GM19351 (cell line): ENCODE measurements around the gene NCBP3.

Source experiments
- ATAC-seq: cut with Tn5 transposase; IDR thresholded peaks from one replicate; pipeline ENCODE4 v1.9.1; 2021; ENCODE audit warnings: mild to moderate bottlenecking, moderate library complexity; ENCODE audit not compliant: unreplicated experiment

Gene NCBP3

DNA sequence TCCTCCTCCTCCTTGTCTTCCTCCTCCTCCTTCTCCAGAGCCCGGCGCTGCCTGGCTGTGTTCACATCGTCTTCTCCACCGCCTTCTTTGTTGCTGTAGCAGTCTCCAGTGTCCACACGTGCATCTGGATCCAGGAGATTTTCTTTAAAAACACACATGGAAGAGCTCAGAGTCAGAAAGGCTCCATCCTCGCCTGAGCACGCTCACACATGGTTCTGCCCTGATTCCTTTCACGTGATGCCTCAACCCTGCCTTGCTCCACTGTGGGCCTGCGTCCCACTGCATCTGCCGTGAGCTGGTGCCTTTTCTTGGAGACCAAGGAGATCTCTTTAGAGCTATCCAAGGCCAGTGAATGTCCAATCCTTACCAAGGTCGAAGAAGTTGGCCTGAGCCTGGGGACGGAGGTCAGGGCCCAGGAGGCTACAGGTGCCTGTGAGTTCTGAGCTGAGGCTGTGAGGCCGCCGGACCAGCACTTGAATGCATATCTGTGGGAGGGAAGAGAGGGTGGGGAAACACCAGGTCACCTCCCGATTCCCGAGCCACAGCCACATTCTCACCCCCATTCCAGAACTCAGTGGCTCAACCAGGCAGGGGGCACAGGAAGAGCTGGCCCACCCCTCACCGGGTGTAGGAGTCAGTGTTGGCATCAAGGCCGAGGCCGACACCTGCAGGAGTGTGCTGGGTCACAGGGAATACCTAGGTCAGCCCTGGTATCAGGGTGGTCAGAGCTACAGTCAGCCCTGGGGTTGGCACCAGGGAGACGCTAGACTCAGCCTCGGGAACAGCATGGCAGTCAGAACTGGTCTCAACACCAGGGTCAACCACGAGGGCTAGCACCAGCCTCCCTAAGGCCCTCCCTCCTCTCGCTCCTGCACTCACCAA is 84.8 kb downstream of the NCBP3 start:
- no peak for ATAC-seq

DNA sequence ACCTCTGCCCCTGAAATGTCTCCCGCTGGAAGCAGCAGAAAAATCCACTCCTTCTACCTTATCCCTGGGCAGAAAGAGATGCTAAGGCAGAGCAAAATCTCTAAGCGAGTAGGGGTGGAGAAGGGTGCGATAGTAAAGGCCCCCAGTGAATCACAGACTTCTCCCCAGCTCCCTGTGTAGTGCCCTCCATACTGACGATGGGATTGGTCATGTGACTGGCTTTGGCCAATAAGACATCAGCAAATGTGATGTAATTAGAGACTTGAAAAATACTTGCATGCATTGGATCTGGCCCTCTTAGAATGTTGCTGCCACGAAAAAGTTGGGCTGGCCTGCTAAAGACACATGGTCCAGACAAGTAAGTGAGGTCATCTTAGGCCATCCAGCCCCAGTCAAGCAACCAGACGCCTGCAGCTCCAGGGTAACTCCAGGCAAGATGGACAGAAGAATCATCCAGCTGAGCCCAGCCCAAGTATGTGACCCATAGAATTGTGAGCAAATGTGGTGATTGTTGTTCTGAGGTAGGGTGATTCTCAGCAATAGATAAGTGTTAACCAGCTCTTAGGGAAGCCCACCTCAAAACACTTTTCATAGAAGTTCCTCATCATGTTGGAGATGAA is 86.3 kb downstream of the NCBP3 start:
- no peak for ATAC-seq

DNA sequence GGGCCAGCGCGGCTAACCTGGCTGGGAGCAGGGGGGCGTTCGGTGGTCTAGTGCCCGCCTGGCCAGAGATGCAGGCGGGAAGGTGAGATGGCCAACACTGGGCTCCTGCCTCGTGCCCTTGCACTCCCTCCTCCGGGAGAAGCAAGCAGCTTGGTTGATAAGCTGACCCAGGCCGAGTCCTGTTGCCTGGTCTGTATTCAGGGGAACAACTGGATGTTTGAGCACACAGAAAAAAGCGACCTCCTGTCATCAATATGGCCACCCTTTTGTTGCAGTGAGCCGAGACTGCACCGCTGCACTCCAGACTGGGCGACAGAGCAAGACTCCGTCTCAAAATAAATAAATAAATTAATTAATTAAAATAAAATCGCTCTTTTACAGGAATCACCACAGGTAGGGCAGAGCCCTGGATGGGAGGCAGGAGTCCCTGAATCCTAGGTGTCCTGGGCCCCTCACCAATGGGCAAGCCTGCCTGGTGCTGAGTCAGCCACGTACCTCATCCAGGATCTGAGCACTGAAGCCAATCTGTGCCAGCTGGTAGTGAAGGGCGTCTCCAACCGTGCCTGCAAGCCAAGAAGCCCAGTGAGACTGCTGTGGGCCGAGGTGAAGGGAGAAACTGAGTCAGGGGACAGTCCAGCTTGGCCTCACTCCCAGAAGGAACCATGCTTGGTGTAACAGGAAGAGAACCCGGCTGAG is 90.6 kb downstream of the NCBP3 start:
- no peak for ATAC-seq

DNA sequence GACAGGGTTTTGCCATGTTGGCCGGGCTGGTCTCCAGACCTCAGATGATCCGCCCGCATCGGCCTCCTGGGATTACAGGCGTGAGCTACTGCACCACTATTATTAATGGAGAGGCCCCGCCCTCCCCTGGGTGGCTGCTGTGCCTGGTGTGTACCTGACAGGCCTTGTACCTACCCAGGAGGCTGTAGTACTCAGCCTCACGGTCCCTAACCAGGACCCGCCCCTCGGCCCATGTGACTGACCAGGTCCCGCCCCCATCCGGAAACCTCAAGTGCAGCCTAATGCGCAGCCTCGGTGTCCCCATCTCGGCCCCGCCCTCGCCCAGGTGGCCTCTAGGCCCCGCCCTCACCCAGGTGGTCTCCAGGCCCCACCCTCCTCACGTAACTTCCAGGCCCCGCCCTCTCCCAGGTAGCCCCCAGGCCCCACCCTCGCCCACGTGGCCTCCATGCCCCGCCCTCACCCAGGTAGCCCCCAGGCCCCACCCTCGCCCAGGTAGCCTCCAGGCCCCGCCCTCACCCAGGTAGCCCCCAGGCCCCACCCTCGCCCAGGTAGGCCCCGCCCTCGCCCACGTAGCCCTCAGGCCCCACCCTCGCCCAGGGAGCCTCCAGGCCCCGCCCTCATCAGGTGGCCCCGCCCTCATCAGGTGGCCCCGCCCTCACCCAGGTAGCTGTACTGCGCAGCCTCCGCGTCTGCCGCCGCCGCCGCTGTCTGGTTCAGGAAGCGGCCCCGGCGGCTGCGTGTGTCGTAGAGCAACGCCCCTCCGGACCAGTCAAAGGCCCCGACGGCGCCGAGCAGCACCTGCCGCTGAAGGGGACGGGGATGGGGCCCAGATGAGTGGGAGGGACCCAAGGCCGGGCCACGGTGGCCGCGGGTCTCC is 91.3 kb downstream of the NCBP3 start:
- no peak for ATAC-seq

DNA sequence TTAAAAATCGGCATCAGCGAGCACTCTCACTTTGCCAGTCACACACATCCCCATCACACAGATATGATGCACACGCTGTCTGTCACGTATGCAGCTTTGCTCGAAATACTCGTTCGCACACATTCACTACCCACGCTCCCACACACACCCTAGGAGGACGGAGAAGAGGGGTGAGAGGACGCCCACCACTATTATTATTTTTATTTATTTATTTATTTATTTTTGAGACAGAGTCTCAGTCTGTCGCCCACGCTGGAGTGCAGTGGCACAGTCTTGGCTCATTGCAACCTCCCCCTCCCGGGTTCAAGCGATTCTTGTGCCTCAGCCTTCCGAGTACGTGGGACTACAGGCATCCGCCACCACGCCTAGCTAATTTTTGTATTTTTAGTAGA is 92.0 kb downstream of the NCBP3 start:
- no peak for ATAC-seq

DNA sequence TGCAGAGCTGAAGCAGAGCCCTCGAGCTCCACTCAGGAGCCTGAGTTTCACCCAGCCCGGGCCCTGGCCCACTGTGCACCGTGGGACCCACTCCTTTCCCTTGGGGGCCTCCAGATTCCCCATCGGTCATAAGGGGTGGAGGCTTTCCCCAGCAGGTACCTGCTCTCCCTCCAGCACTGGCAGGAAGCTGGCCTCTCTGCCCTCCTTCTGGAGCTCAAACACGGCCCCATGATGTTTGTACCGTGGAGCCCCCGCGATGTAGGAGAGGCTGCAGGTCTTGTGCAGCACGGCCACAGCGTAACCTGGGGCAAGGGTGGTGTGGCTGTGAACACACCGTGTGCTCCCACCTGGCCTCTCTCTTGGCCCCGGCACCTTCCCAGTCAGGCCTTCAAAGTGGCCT is 92.4 kb downstream of the NCBP3 start:
- no peak for ATAC-seq
